K562 (cell line): ENCODE data around the gene ASCC1. TPM values are rescaled to one million over a fixed set of nuclear protein-coding genes. Genes with fewer than 3 reads are reported as not detected.

Source experiments
- ARID2 ChIP-seq: fragments of 450-650 bp; IDR thresholded peaks from 2 replicates; pipeline ENCODE4 v1.6.1; 2017; ENCODE audit warnings: antibody characterized with exemption, mild to moderate bottlenecking
- CTBP1 ChIP-seq: fragments of 450-650 bp; IDR thresholded peaks from 2 replicates; pipeline ENCODE4 v1.6.1; 2016; ENCODE audit warnings: borderline replicate concordance
- FOXJ2 ChIP-seq: fragments of 200-800 bp; sonication (Bioruptor generic); IDR thresholded peaks from 2 replicates; pipeline ENCODE4 v1.6.1; 2016; ENCODE audit warnings: missing genetic modification characterization, missing compliant biosample characterization
- HMGXB4 ChIP-seq: sonication (generic); formaldehyde crosslinking; IDR thresholded peaks from 2 replicates; pipeline ENCODE4 v1.8.1; 2023; ENCODE audit warnings: mild to moderate bottlenecking, missing genetic modification reagents
- KLF13 ChIP-seq: fragments of 450-650 bp; IDR thresholded peaks from 2 replicates; pipeline ENCODE4 v1.6.1; 2016; ENCODE audit warnings: missing genetic modification characterization, low read depth, mild to moderate bottlenecking, missing compliant biosample characterization, moderate library complexity, borderline replicate concordance
- MLLT1 ChIP-seq, 2 experiments: fragments of 450-650 bp; IDR thresholded peaks; 2 replicates each; pipeline ENCODE4 v1.6.1; 2016
- NR4A1 ChIP-seq, 2 experiments: fragments of 250-450 bp in 1 of 2; fragments of 450-650 bp in 1 of 2; sonication (Bioruptor Pico) in 1 of 2; IDR thresholded peaks; 2 replicates each; pipeline versions ENCODE4 v1.4.0 to v1.6.1; 2016 to 2020; ENCODE audit warnings: mild to moderate bottlenecking in 2 of 2, missing compliant biosample characterization in 1 of 2, missing genetic modification characterization in 1 of 2, moderate library complexity in 1 of 2
- PHF8 ChIP-seq: fragments of 200-600 bp; sonication (generic); IDR thresholded peaks from 2 replicates; pipeline ENCODE4 v1.6.1; 2012; ENCODE audit warnings: mixed run types, mild to moderate bottlenecking, inconsistent platforms, low read length, moderate library complexity, borderline replicate concordance
- PTTG1 ChIP-seq: fragments of 450-650 bp; IDR thresholded peaks from 2 replicates; pipeline ENCODE4 v1.6.1; 2016; ENCODE audit warnings: low read depth, mild to moderate bottlenecking, missing genetic modification characterization, missing compliant biosample characterization
- RBFOX2 ChIP-seq: fragments of 200-400 bp; formaldehyde crosslinking; IDR thresholded peaks from 2 replicates; pipeline ENCODE4 v1.6.1; 2017; ENCODE audit warnings: low read depth, mild to moderate bottlenecking, low read length, moderate library complexity
- RNF2 ChIP-seq: sonication (generic); IDR thresholded peaks from 2 replicates; pipeline ENCODE4 v1.6.1; 2016
- TBP ChIP-seq: optimal IDR thresholded peaks from 2 replicates; pipeline ENCODE3; 2011; ENCODE audit warnings: low read depth, low read length, improper control_type of control experiment
- ZBTB33 ChIP-seq: sonication (generic); formaldehyde crosslinking; IDR thresholded peaks from 2 replicates; pipeline ENCODE4 v1.8.1; 2023; ENCODE audit warnings: mild to moderate bottlenecking, missing genetic modification reagents
- ZBTB7A ChIP-seq: IDR thresholded peaks from 2 replicates; pipeline ENCODE4 v1.6.1; 2011; ENCODE audit warnings: low read depth, mild to moderate bottlenecking, low read length, moderate library complexity, borderline replicate concordance; ENCODE audit not compliant: control insufficient read depth
- ZFX ChIP-seq: sonication (generic); formaldehyde crosslinking; IDR thresholded peaks from 2 replicates; pipeline ENCODE4 v1.8.0; 2022; ENCODE audit warnings: mild to moderate bottlenecking, missing genetic modification reagents, moderate library complexity
- ZMIZ1 ChIP-seq, 2 experiments: fragments of 150-350 bp in 1 of 2; IDR thresholded peaks; 2 replicates each; pipeline ENCODE4 v1.6.1; 2012 to 2016; ENCODE audit warnings: low read depth in 2 of 2, low read length in 2 of 2, mild to moderate bottlenecking in 1 of 2, moderate library complexity in 1 of 2
- ZNF695 ChIP-seq: fragments of 450-650 bp; formaldehyde crosslinking; IDR thresholded peaks from 2 replicates; pipeline ENCODE4 v1.4.0; 2020; ENCODE audit warnings: mild to moderate bottlenecking, moderate library complexity
- polyA plus RNA-seq, 8 experiments: library from polyadenylated mRNA; depleted of rRNA in 4 of 8; stranded (reverse) in 5 of 8; unstranded in 3 of 8; fragments of >200 nt; fragmentation: Nextera tagmentation in 2 of 8; fragmentation: Illumina TruSeq in 1 of 8; extraction: Ambion mirVana in 2 of 8; extraction: Trizol in 1 of 8; gene quantifications; 2 replicates each; pipeline versions ENCODE4 v1.2.1 to v1.2.3, GENCODE V29; 2011 to 2014; ENCODE audit warnings: inconsistent platforms in 1 of 8, missing spikeins in 1 of 8
- total RNA-seq, 7 experiments: library from RNA; depleted of rRNA in 6 of 7; stranded (reverse); fragments of >200 nt in 6 of 7; fragmentation: Illumina TruSeq in 2 of 7; extraction: Trizol in 2 of 7; gene quantifications; 2 replicates each; pipeline versions ENCODE4 v1.2.1 to v1.2.3, GENCODE V29; 2011 to 2021; ENCODE audit warnings: low replicate concordance in 1 of 7

The ASCC1 gene
- total and polyA plus RNA-seq, 9 of the 15 experiments (the other 6 are each of a cell fraction or from before 2014, with no cell fraction given): 31.7 to 73.3 (median 52.8) TPM

GRCh38 chr10:72260976-72261783 is 45.1 kb upstream of the ASCC1 start (continued):
- TF ChIP-seq ARID2 (no peak), ZMIZ1 (IDR thresholded peaks at IDR 0.05; ENCODE audit: low read depth in 2 of 2, low read length in 2 of 2) (peak in 1 of 2 experiments; percentile 19; a peak in 2 of 4 replicates), FOXJ2 (tag) (no peak), KLF13 (tag) (0 out of 2 replicates have a peak, but pooled peaks have one; percentile 31), RBFOX2 (peak; percentile 94), RNF2 (peak; percentile 71), PHF8 (peak; percentile 65; the same call in 1 of the 2 replicates), PTTG1 (tag) (no peak), MLLT1 (IDR thresholded peaks at IDR 0.05) (peak; percentile 45 to 74; a peak in 2 of 4 replicates), NR4A1 (CRISPR knock-in tag; IDR thresholded peaks at IDR 0.05) (no peak), NR4A1 (tag; IDR thresholded peaks at IDR 0.05) (peak; percentile 55; the same call in 1 of the 2 replicates), CTBP1 (peak; percentile 80), ZBTB7A (peak; percentile 99), ZFX (CRISPR knock-in tag) (peak; percentile 84), HMGXB4 (CRISPR knock-in tag) (peak; percentile 72; the same call in 1 of the 2 replicates), TBP (peak; percentile 48), ZNF695 (CRISPR knock-in tag) (0 out of 2 replicates have a peak, but pooled peaks have one; percentile 47), ZBTB33 (CRISPR knock-in tag) (no peak)
